OCI-LY3 (cell line): ENCODE measurements around the gene DTX1.

Experiments
- H2AFZ ChIP-seq: fragments of 200-600, 300-600 bp; shearing (Covaris generic); 2 replicates; pipeline ENCODE4 v1.6.0; 2014; ENCODE audit warnings: antibody characterized with exemption, low read depth, low read length
- H3K27ac ChIP-seq: fragments of 200-600, 300-600 bp; sonication (generic); 2 replicates; pipeline ENCODE4 v1.5.1; 2014; ENCODE audit warnings: mild to moderate bottlenecking, low read length, moderate library complexity, mixed read lengths
- H3K27me3 ChIP-seq: fragments of 200-600, 300-600 bp; sonication (generic); 2 replicates; pipeline ENCODE4 v1.6.1; 2014; ENCODE audit warnings: low read depth, low read length, mixed read lengths
- H3K36me3 ChIP-seq: fragments of 200-600, 300-600 bp; sonication (generic); replicated peaks from 2 replicates; pipeline ENCODE3; 2014; ENCODE audit warnings: low read depth, low read length, mixed read lengths
- H3K4me1 ChIP-seq: fragments of 300-600, 200-600 bp; sonication (generic); 2 replicates; pipeline ENCODE4 v1.6.1; 2014; ENCODE audit warnings: low read length, mixed read lengths
- H3K4me2 ChIP-seq: fragments of 200-600, 300-600 bp; sonication (generic); 2 replicates; pipeline ENCODE4 v1.6.1; 2014; ENCODE audit warnings: low read length, mixed read lengths
- H3K4me3 ChIP-seq: fragments of 300-600, 200-600 bp; sonication (generic); 2 replicates; pipeline ENCODE4 v1.5.1; 2014; ENCODE audit warnings: antibody characterized with exemption, mild to moderate bottlenecking, low read length, moderate library complexity
- H3K79me2 ChIP-seq: fragments of 300-600, 200-600 bp; shearing (Covaris generic); 2 replicates; pipeline ENCODE4 v1.6.1; 2014; ENCODE audit warnings: mild to moderate bottlenecking, low read length, mixed read lengths
- H3K9ac ChIP-seq: fragments of 300-600, 200-600 bp; shearing (Covaris generic); 2 replicates; pipeline ENCODE4 v1.6.0; 2014; ENCODE audit warnings: mild to moderate bottlenecking, low read length, moderate library complexity
- H3K9me3 ChIP-seq: fragments of 200-600, 300-600 bp; shearing (Covaris generic); 2 replicates; pipeline ENCODE4 v1.6.1; 2014; ENCODE audit warnings: low read length, mixed read lengths; ENCODE audit not compliant: insufficient read depth
- H4K20me1 ChIP-seq: fragments of 200-600, 300-600 bp; sonication (generic); 2 replicates; pipeline ENCODE4 v1.6.1; 2016; ENCODE audit warnings: low read length, mixed read lengths; ENCODE audit not compliant: insufficient read depth
- CTCF ChIP-seq: fragments of 200-600, 300-600 bp; sonication (generic); IDR thresholded peaks from 2 replicates; pipeline ENCODE4 v1.5.1; 2014; ENCODE audit warnings: antibody characterized with exemption, low read length, low read depth
- EZH2phosphoT487 ChIP-seq: fragments of 200-600 bp; shearing (Covaris generic); IDR thresholded peaks from 2 replicates; pipeline ENCODE4 v1.6.1; 2018; ENCODE audit warnings: antibody characterized with exemption, mixed run types, low read depth

Gene DTX1

GRCh38 chr12:113056631-113057488, at the start of gene DTX1:
DTX1 (plus strand) TSS chr12:113056730; CDS start chr12:113058193, 1,463 bp downstream.
- Histone ChIP-seq H3K27me3 (no peaks in the 10 kb centered on the region), H3K9me3 (no peaks in the 10 kb centered on the region), H2AFZ (no peak within 1 kb of the TSS), H3K4me3 (no peak within 1 kb of the TSS), H3K27ac (no peak within 1 kb of the TSS), H3K4me2 (no peak within 1 kb of the TSS), H3K4me1 (peaks cover 31% of the 10 kb centered on the region), H3K9ac (no peak within 1 kb of the TSS), H3K36me3 (no peaks in the 10 kb centered on the region), H3K79me2 (no peaks in the 10 kb centered on the region), H4K20me1 (no peaks in the 10 kb centered on the region)
- TF ChIP-seq EZH2phosphoT487 (no peak), CTCF (no peak)

GRCh38 chr12:113007166-113007565, 49.4 kb upstream of the DTX1 start:
- no peak overlapping the region for H3K4me3 ChIP-seq
- H3K4me2 ChIP-seq, result no peak overlapping the region
- TF ChIP-seq EZH2phosphoT487 (no peak), CTCF (no peak)
- H3K9ac ChIP-seq, result no peak overlapping the region
- peaks cover 4% of the 10 kb centered on the region; the same call in 1 of the 2 replicates for H3K9me3 ChIP-seq
- no peaks in the 10 kb centered on the region for H3K4me1 ChIP-seq
- H3K27ac ChIP-seq, result no peak overlapping the region
- H3K27me3 ChIP-seq, result no peaks in the 10 kb centered on the region
- H4K20me1 ChIP-seq, result no peaks in the 10 kb centered on the region
- no peak overlapping the region for H2AFZ ChIP-seq
- H3K36me3 ChIP-seq, result peaks cover 15% of the 10 kb centered on the region
- no peaks in the 10 kb centered on the region for H3K79me2 ChIP-seq

GRCh38 chr12:113010701-113011100, 45.8 kb upstream of the DTX1 start:
- Histone ChIP-seq H3K27ac (no peak overlapping the region), H3K4me3 (no peak overlapping the region), H3K79me2 (no peaks in the 10 kb centered on the region), H2AFZ (no peak overlapping the region), H3K4me2 (no peak overlapping the region), H3K27me3 (peaks cover 3% of the 10 kb centered on the region; the same call in 1 of the 2 replicates), H3K9ac (no peak overlapping the region), H3K9me3 (peaks cover 4% of the 10 kb centered on the region; the same call in 1 of the 2 replicates), H3K36me3 (peaks cover 15% of the 10 kb centered on the region), H3K4me1 (no peaks in the 10 kb centered on the region), H4K20me1 (no peaks in the 10 kb centered on the region)
- TF ChIP-seq EZH2phosphoT487 (no peak), CTCF (no peak)

GRCh38 chr12:113014565-113014964, 42.0 kb upstream of the DTX1 start:
- TF ChIP-seq EZH2phosphoT487 (no peak), CTCF (no peak)
- Histone ChIP-seq H3K27me3 (peaks cover 3% of the 10 kb centered on the region; the same call in 1 of the 2 replicates), H3K4me3 (no peak overlapping the region), H3K4me2 (no peak overlapping the region), H3K9ac (no peak overlapping the region), H3K27ac (no peak overlapping the region), H3K9me3 (peaks cover 4% of the 10 kb centered on the region; the same call in 1 of the 2 replicates), H3K4me1 (no peaks in the 10 kb centered on the region), H2AFZ (no peak overlapping the region), H4K20me1 (no peaks in the 10 kb centered on the region), H3K36me3 (peaks cover 15% of the 10 kb centered on the region), H3K79me2 (no peaks in the 10 kb centered on the region)
